GM18505 (cell line): ENCODE data around the gene ZCCHC14.
"Not testable (repeated sequence)": the region's sequence is repeated elsewhere in the genome, so short reads cannot be mapped to it uniquely, and the experiment has no call there.

Experiments used
- ATAC-seq: cut with Tn5 transposase; IDR thresholded peaks from one replicate; pipeline ENCODE4 v1.9.1; 2021; ENCODE audit not compliant: unreplicated experiment
- POLR2A ChIP-seq: IDR thresholded peaks from 4 replicates; pipeline ENCODE4 v1.6.1; 2011; ENCODE audit warnings: borderline replicate concordance; ENCODE audit not compliant: insufficient read depth, insufficient read length; ENCODE audit errors: extremely low read depth

The ZCCHC14 gene

GRCh38 chr16:87515475-87516330 lies 22.9 kb upstream of the ZCCHC14 start:
- no peak for TF ChIP-seq POLR2A
- ATAC-seq: no peak

- ATAC-seq: not testable (repeated sequence)
These were observed 17.0 kb upstream of the ZCCHC14 start for GRCh38 chr16:87509778-87510177.

GRCh38 chr16:87507351-87508069 lies 14.7 kb upstream of the ZCCHC14 start:
- no peak for ATAC-seq
- TF ChIP-seq POLR2A: no peak

GRCh38 chr16:87506423-87507350 lies 13.9 kb upstream of the ZCCHC14 start:
- no peak for TF ChIP-seq POLR2A
- no peak for ATAC-seq

- ATAC-seq: no peak
- no peak for TF ChIP-seq POLR2A
These were observed 13.0 kb upstream of the ZCCHC14 start for GRCh38 chr16:87505834-87506233.

- ATAC-seq: not testable (repeated sequence)
These were observed 10.6 kb upstream of the ZCCHC14 start for GRCh38 chr16:87503232-87503937.

GRCh38 chr16:87502308-87502969 lies 9.6 kb upstream of the ZCCHC14 start:
- no peak for TF ChIP-seq POLR2A
- no peak for ATAC-seq

GRCh38 chr16:87501117-87501516 lies 8.3 kb upstream of the ZCCHC14 start:
- ATAC-seq: no peak
- TF ChIP-seq POLR2A: no peak

GRCh38 chr16:87499189-87499486 lies 6.3 kb upstream of the ZCCHC14 start:
- ATAC-seq: no peak
- no peak for TF ChIP-seq POLR2A

GRCh38 chr16:87498324-87499188 lies 5.7 kb upstream of the ZCCHC14 start:
- ATAC-seq: no peak
- TF ChIP-seq POLR2A: no peak

- ATAC-seq: not testable (repeated sequence)
These were observed 5.0 kb upstream of the ZCCHC14 start for GRCh38 chr16:87497767-87498290.

- ATAC-seq: not testable (repeated sequence)
These were observed 4.4 kb upstream of the ZCCHC14 start for GRCh38 chr16:87497023-87497766.
